Natural killer cell (primary cell): Measurements from ENCODE around the gene MTMR11. TPM values are rescaled to one million over a fixed set of nuclear protein-coding genes. Genes with fewer than 3 reads are reported as not detected.

Experiments used
- ATAC-seq, 3 donors: fragments of 150-1000 bp in 2 of 3; fragments of 200-7000 bp in 1 of 3; cut with Tn5 transposase; 1 replicate in 1 of 3; 2 replicates in 2 of 3; pipeline ENCODE4 v1.10.0; 2021; ENCODE audit warnings: mild to moderate bottlenecking in 2 of 3, moderate library complexity in 2 of 3
- DNase-seq, 2 donors: peaks; one replicate each; pipeline versions ENCODE4 v3.0.0 to v3.0.0-alpha.2; 2013 to 2021; ENCODE audit warnings: mixed read lengths in 1 of 2
- H3K27ac ChIP-seq: one replicate; pipeline ENCODE4 v1.5.1; 2013; ENCODE audit warnings: mild to moderate bottlenecking, low read length
- H3K27me3 ChIP-seq: one replicate; pipeline ENCODE4 v1.6.1; 2013; ENCODE audit warnings: low read length; ENCODE audit not compliant: control insufficient read depth, insufficient read depth
- H3K36me3 ChIP-seq: one replicate; pipeline ENCODE4 v1.6.1; 2013; ENCODE audit warnings: low read length; ENCODE audit not compliant: control insufficient read depth, insufficient read depth
- H3K4me1 ChIP-seq: one replicate; pipeline ENCODE4 v1.6.1; 2013; ENCODE audit warnings: low read length; ENCODE audit not compliant: control insufficient read depth, insufficient read depth
- H3K4me3 ChIP-seq: one replicate; pipeline ENCODE4 v1.5.1; 2013; ENCODE audit warnings: low read length
- H3K9me3 ChIP-seq: one replicate; pipeline ENCODE4 v1.6.1; 2013; ENCODE audit warnings: low read length; ENCODE audit not compliant: control insufficient read depth, insufficient read depth
- H3K27ac Mint-ChIP-seq, 2 donors: one replicate each; pipeline ENCODE4 v1.8.0; 2022; ENCODE audit warnings: mild to moderate bottlenecking in 2 of 2, mixed read lengths in 2 of 2, moderate library complexity in 1 of 2
- H3K27me3 Mint-ChIP-seq, 2 donors: one replicate each; pipeline ENCODE4 v1.8.0; 2022; ENCODE audit warnings: low read depth in 2 of 2, mixed read lengths in 2 of 2
- H3K36me3 Mint-ChIP-seq: one replicate; pipeline ENCODE4 v1.8.0; 2022; ENCODE audit warnings: mixed read lengths
- H3K4me1 Mint-ChIP-seq, 2 donors: one replicate each; pipeline ENCODE4 v1.8.0; 2022; ENCODE audit warnings: mixed read lengths in 2 of 2
- H3K4me3 Mint-ChIP-seq: one replicate; pipeline ENCODE4 v1.8.0; 2022; ENCODE audit warnings: mild to moderate bottlenecking, moderate library complexity, mixed read lengths
- H3K9me3 Mint-ChIP-seq, 2 donors: one replicate each; pipeline ENCODE4 v1.8.0; 2022; ENCODE audit warnings: mixed read lengths in 2 of 2
- WGBS: methylation state at CpG from one replicate; pipeline ENCODE4 v1.1.7; 2013; ENCODE audit warnings: missing lambda C conversion rate; ENCODE audit not compliant: insufficient coverage; 5-methylcytosine and 5-hydroxymethylcytosine counted together
- intact Hi-C: fragments of 100-400 bp; cut with micrococcal nuclease; formaldehyde crosslinking; loops from one replicate; pipeline ENCODE4 v1.14.2; 2022
- total RNA-seq, 4 donors: library from RNA; stranded (reverse); fragments of 120-200 nt in 1 of 4; gene quantifications; one replicate each; pipeline versions ENCODE4 v1.2.3 to v1.2.4, GENCODE V29; 2013 to 2022
- TF ChIP-seq, protein P1 (sequence below): fragments of 200-600 bp; IDR thresholded peaks from one replicate; pipeline ENCODE4 v1.8.0; 2022; ENCODE audit warnings: antibody characterized with exemption

The MTMR11 gene
- total RNA-seq, 3 donors from 2014 or later (not counting 1 experiment from before 2014, with no cell fraction given) = 1.8 to 3.0 (median 2.9) TPM

DNA sequence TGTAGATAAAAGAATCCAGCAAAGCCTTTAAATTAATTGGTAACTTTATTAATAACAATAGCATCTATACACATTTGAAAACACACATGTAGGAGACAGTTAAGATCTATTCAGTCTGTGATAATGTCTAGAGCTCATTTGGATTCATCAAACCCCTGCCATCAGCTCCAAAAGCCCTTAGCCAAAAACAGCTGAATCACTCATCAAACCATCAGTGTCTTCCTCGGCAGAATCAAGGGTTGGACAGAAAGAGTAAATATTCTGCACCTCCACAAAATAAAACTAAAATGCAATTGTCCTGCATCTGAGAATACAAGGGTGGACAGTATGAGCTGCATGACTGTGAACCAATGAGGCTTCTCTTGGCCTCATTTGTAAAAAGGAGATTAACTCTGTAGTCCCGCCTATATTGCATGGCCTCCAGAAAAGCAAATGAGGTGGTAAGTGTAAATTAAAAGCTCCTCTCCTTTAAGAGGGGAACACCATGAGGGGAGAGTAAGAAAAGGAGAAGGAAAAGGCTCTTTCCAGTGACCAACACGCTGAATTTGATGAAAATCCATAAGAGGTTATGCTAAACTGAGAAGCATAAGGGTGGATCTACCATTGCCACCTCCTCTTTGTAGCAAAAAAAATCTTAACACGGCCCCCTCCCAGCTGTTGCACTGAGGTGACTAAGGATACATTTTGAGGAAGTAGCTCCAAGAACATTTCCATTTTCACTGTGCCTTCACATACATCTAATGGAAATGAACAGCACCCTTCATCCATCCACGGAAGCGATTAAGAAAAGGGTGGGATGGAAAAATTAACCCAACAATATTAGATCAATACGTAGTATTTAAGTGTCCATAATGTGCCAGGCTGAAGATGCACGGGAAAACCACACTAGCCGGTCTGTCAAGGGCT is 52.0 kb downstream of the MTMR11 start:
- H3K27me3 Mint-ChIP-seq = no peaks in the 10 kb centered on the region
- no peaks in the 10 kb centered on the region for H3K9me3 ChIP-seq
- intact Hi-C loops = no loop called here
- no peaks in the 10 kb centered on the region for H3K36me3 ChIP-seq
- H3K4me1 Mint-ChIP-seq = peaks cover 2% of the 10 kb centered on the region in 2 donors
- ATAC-seq = no peak
- no peaks in the 10 kb centered on the region for H3K9me3 Mint-ChIP-seq
- DNase-seq = peak in 1 of 2 donors; percentile 33
- peak overlapping the region; percentile 80 for H3K27ac ChIP-seq
- TF ChIP-seq, protein P1, sequence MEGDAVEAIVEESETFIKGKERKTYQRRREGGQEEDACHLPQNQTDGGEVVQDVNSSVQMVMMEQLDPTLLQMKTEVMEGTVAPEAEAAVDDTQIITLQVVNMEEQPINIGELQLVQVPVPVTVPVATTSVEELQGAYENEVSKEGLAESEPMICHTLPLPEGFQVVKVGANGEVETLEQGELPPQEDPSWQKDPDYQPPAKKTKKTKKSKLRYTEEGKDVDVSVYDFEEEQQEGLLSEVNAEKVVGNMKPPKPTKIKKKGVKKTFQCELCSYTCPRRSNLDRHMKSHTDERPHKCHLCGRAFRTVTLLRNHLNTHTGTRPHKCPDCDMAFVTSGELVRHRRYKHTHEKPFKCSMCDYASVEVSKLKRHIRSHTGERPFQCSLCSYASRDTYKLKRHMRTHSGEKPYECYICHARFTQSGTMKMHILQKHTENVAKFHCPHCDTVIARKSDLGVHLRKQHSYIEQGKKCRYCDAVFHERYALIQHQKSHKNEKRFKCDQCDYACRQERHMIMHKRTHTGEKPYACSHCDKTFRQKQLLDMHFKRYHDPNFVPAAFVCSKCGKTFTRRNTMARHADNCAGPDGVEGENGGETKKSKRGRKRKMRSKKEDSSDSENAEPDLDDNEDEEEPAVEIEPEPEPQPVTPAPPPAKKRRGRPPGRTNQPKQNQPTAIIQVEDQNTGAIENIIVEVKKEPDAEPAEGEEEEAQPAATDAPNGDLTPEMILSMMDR = no peak
- H3K27me3 ChIP-seq = no peaks in the 10 kb centered on the region
- H3K4me3 Mint-ChIP-seq = no peak overlapping the region
- H3K4me1 ChIP-seq = peaks cover 29% of the 10 kb centered on the region
- H3K4me3 ChIP-seq = peak overlapping the region; percentile 61
- H3K36me3 Mint-ChIP-seq = no peaks in the 10 kb centered on the region
- no peak overlapping the region for H3K27ac Mint-ChIP-seq
- WGBS = 10% methylated on average over 5 of the region's 9 CpGs

DNA sequence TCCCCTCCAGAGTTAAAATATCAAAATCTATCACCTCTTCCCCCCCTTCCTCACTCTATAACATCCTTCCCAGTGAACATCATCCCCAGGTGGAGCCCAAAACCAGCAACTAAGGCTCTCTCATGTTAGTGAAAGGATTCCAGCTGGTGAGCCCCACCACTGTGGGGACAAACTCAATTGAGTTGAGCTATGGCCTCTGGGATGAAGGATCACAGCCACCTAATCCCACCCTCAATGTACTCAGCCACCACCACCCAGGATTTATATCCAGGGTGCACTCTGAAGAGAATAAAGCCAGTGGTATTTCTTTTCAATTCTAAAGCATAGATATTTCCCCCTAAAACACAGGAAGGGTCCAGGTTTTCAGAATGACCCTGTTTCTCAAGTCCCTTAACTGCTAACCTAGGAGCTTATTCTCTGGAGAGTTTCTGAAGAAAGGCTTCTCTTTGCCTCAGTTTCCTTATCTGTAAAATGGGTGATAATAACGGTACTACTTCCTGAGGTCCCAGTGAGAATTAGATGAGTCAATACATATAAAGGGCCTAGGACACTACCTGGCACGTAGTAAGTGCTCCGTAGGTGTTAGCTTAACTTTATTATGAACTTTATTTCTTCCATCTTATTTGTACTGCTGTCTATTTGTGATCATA is 53.0 kb downstream of the MTMR11 start:
- H3K9me3 ChIP-seq = no peaks in the 10 kb centered on the region
- no peak overlapping the region for H3K4me3 ChIP-seq
- no peaks in the 10 kb centered on the region for H3K27me3 Mint-ChIP-seq
- H3K4me1 Mint-ChIP-seq = peaks cover 7 to 9% of the 10 kb centered on the region in 2 donors
- no peaks in the 10 kb centered on the region for H3K36me3 ChIP-seq
- no peaks in the 10 kb centered on the region for H3K27me3 ChIP-seq
- H3K4me3 Mint-ChIP-seq = no peak overlapping the region
- H3K4me1 ChIP-seq = peaks cover 26% of the 10 kb centered on the region
- H3K27ac ChIP-seq = no peak overlapping the region
- no peaks in the 10 kb centered on the region for H3K36me3 Mint-ChIP-seq
- TF ChIP-seq, protein P1 = no peak
- intact Hi-C loops = no loop called here
- ATAC-seq (no peak), DNase-seq (no peak)
- H3K27ac Mint-ChIP-seq = no peak overlapping the region
- WGBS = 100% methylated on average over 2 of the region's 3 CpGs
- H3K9me3 Mint-ChIP-seq = no peaks in the 10 kb centered on the region

DNA sequence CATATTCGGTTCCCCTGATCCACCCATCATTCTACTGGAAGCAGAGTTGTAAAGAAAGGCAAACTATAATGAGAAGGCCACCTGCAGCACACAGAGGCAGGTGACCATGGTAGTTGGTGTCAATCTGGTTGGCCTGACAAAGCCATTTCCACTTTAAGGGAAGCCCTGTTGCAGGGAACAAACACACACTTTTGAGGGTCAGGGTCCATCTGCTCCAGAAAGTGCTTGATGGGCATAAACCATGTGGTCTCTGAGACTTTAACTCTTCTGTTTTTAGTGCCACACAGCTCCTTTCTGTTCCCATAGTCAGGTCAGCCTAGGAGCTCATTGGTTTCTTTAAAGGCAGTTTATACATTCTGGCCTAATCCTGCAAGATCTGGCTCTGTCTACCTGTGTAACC is 54.8 kb downstream of the MTMR11 start:
- Mint-ChIP-seq H3K4me1 (peaks cover 7 to 9% of the 10 kb centered on the region in 2 donors), H3K27ac (peak overlapping the region in 1 of 2 donors; percentile 4), H3K9me3 (no peaks in the 10 kb centered on the region), H3K4me3 (no peak overlapping the region), H3K27me3 (no peaks in the 10 kb centered on the region), H3K36me3 (no peaks in the 10 kb centered on the region)
- no peak overlapping the region for H3K4me3 ChIP-seq
- WGBS = no CpG with 5 or more reads among the region's 1 CpG
- no peaks in the 10 kb centered on the region for H3K27me3 ChIP-seq
- DNase-seq (no peak), ATAC-seq (no peak)
- intact Hi-C loops = no loop called here
- H3K9me3 ChIP-seq = no peaks in the 10 kb centered on the region
- peaks cover 16% of the 10 kb centered on the region for H3K4me1 ChIP-seq
- H3K36me3 ChIP-seq = no peaks in the 10 kb centered on the region
- TF ChIP-seq, protein P1 = no peak
- H3K27ac ChIP-seq = no peak overlapping the region
